ENCODE results near the gene ZDHHC14. TPM values are rescaled to one million over a fixed set of nuclear protein-coding genes. Genes with fewer than 3 reads are reported as not detected.
"Not testable (repeated sequence)": the region's sequence is repeated elsewhere in the genome, so short reads cannot be mapped to it uniquely, and the experiment has no call there.

Gene ZDHHC14
- total RNA-seq, 6 experiments from 2014 or later: 5.2 to 6.7 (median 6.0) TPM

GRCh38 chr6:157688960-157689599 is 308.1 kb downstream of the ZDHHC14 start:
- peak; percentile 9; the same call in 1 of the 2 replicates for TF ChIP-seq CTCF (IDR thresholded peaks at IDR 0.05)
- DNase-seq: no peak
- Mint-ChIP-seq H3K36me3 (ENCODE audit: low read depth) (no peaks in the 10 kb centered on the region), H3K27ac (no peak overlapping the region), H3K4me3 (no peak overlapping the region), H3K27me3 (ENCODE audit: insufficient read depth) (peaks cover 45% of the 10 kb centered on the region), H3K4me1 (ENCODE audit: low read depth) (peaks cover 7% of the 10 kb centered on the region; the same call in 1 of the 2 replicates), H3K9me3 (no peaks in the 10 kb centered on the region)

GRCh38 chr6:157689875-157690274 is 308.9 kb downstream of the ZDHHC14 start:
- H3K4me1 Mint-ChIP-seq (ENCODE audit: low read depth): peaks cover 7% of the 10 kb centered on the region; the same call in 1 of the 2 replicates
- no peaks in the 10 kb centered on the region for H3K9me3 Mint-ChIP-seq
- H3K36me3 Mint-ChIP-seq (ENCODE audit: low read depth): no peaks in the 10 kb centered on the region
- no peak for DNase-seq
- no peak overlapping the region for H3K27ac Mint-ChIP-seq
- no peak for TF ChIP-seq CTCF (IDR thresholded peaks at IDR 0.05)
- H3K4me3 Mint-ChIP-seq: no peak overlapping the region
- H3K27me3 Mint-ChIP-seq (ENCODE audit: insufficient read depth): peaks cover 51% of the 10 kb centered on the region

GRCh38 chr6:157690441-157691210 is 309.6 kb downstream of the ZDHHC14 start:
- H3K27ac Mint-ChIP-seq: no peak overlapping the region
- TF ChIP-seq CTCF (IDR thresholded peaks at IDR 0.05): no peak
- H3K4me1 Mint-ChIP-seq (ENCODE audit: low read depth): peaks cover 7% of the 10 kb centered on the region; the same call in 1 of the 2 replicates
- no peak for DNase-seq
- H3K9me3 Mint-ChIP-seq: no peaks in the 10 kb centered on the region
- peaks cover 51% of the 10 kb centered on the region for H3K27me3 Mint-ChIP-seq (ENCODE audit: insufficient read depth)
- no peak overlapping the region for H3K4me3 Mint-ChIP-seq
- no peaks in the 10 kb centered on the region for H3K36me3 Mint-ChIP-seq (ENCODE audit: low read depth)

GRCh38 chr6:157691621-157692020 is 310.6 kb downstream of the ZDHHC14 start:
- H3K4me3 Mint-ChIP-seq; H3K27ac Mint-ChIP-seq; H3K9me3 Mint-ChIP-seq; DNase-seq; H3K36me3 Mint-ChIP-seq (ENCODE audit: low read depth); H3K4me1 Mint-ChIP-seq (ENCODE audit: low read depth): not testable (repeated sequence)
- peaks cover 51% of the 10 kb centered on the region for H3K27me3 Mint-ChIP-seq (ENCODE audit: insufficient read depth)

GRCh38 chr6:157693867-157694266 is 312.9 kb downstream of the ZDHHC14 start:
- Mint-ChIP-seq H3K36me3 (ENCODE audit: low read depth) (peaks cover 8% of the 10 kb centered on the region), H3K4me3 (no peak overlapping the region), H3K4me1 (ENCODE audit: low read depth) (peaks cover 7% of the 10 kb centered on the region; the same call in 1 of the 2 replicates), H3K27ac (no peak overlapping the region), H3K27me3 (ENCODE audit: insufficient read depth) (peaks cover 51% of the 10 kb centered on the region), H3K9me3 (peaks cover 13% of the 10 kb centered on the region)
- no peak for TF ChIP-seq CTCF (IDR thresholded peaks at IDR 0.05)
- no peak for DNase-seq

All from HFFc6 (cell line).